ENCODE results near the gene GUK1. TPM values are rescaled to one million over a fixed set of nuclear protein-coding genes. Genes with fewer than 3 reads are reported as not detected.
A peak's percentile ranks its signal among the peaks of the same experiment; 100 is the strongest.

The GUK1 gene
- total and polyA plus RNA-seq, 2 experiments from 2014 or later, result 324 to 554 TPM

DNA sequence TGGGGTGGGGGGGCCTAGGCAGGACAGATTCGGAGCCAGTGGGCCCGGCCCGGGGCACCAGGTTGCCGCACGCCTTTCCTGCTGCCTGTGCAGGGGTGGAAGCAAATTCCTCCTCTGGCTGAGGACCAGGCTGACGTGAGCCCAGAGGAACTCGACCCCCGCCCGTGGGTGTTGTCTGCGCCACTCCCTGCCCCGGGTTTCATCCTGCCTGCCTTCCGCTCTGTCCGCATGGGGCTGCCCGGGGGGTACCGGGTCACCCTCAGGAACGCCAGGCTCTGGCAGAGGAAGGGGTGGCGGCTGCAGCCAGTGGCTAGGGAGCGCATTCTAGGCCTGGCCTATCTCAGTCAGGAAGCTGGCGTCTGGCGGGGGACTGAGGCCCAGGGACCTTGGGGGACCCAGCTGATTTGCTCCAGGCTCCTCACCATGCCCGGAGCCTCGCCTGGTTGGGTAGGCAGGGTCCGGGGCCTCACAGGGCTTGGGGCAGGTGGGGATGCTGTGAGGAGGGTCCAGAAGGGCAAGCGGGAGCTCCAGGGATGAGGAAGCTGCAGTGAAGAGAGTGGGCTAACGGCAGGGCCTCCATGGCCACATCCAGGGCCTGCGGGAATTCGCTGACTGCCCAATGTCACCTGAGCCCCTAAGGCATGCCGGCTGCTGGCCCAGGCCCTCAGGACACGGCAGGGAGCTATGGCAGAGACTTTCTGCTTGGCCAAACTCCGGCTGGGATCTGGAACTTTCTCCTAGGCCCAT, 23.1 kb downstream of the GUK1 start:
- Histone ChIP-seq H3K79me2 (ENCODE audit: insufficient read depth) (peaks cover 20% of the 10 kb centered on the region), H3K4me1 (ENCODE audit: insufficient read depth) (peaks cover 29% of the 10 kb centered on the region), H3K9me3 (ENCODE audit: low read depth) (no peaks in the 10 kb centered on the region), H3K27me3 (replicated peaks; ENCODE audit: insufficient read depth) (no peaks in the 10 kb centered on the region), H3K9me2 (ENCODE audit: insufficient read depth) (no peaks in the 10 kb centered on the region), H3K4me3 (no peak overlapping the region), H3K9ac (no peak overlapping the region; the same call in 1 of the 2 replicates), H3K4me2 (ENCODE audit: unreplicated experiment) (no peak overlapping the region), H3K36me3 (ENCODE audit: low read depth) (no peaks in the 10 kb centered on the region), H4K20me1 (ENCODE audit: insufficient read depth) (no peaks in the 10 kb centered on the region), H3K27ac (no peak overlapping the region), H2AFZ (0 out of 2 replicates have a peak overlapping the region, but pooled peaks have one; percentile 7), H3F3A (ENCODE audit: insufficient read depth) (no peaks in the 10 kb centered on the region)
- WGBS, 2 experiments (ENCODE audit: low coverage in 1 of 2, low lambda C conversion rate in 2 of 2, missing lambda C conversion rate in 2 of 2), result 68 to 71% methylated on average over 27 to 29 of the region's 30 CpGs
- TF ChIP-seq EZH2 (IDR thresholded peaks at IDR 0.05; ENCODE audit: insufficient read depth, poor library complexity, severe bottlenecking) (no peak), EZH2phosphoT487 (IDR thresholded peaks at IDR 0.05; ENCODE audit: insufficient read depth, low read depth) (no peak)
- DNase-seq, result peak; percentile 52
- in situ Hi-C loops (cut with MboI), result no loop called here

DNA sequence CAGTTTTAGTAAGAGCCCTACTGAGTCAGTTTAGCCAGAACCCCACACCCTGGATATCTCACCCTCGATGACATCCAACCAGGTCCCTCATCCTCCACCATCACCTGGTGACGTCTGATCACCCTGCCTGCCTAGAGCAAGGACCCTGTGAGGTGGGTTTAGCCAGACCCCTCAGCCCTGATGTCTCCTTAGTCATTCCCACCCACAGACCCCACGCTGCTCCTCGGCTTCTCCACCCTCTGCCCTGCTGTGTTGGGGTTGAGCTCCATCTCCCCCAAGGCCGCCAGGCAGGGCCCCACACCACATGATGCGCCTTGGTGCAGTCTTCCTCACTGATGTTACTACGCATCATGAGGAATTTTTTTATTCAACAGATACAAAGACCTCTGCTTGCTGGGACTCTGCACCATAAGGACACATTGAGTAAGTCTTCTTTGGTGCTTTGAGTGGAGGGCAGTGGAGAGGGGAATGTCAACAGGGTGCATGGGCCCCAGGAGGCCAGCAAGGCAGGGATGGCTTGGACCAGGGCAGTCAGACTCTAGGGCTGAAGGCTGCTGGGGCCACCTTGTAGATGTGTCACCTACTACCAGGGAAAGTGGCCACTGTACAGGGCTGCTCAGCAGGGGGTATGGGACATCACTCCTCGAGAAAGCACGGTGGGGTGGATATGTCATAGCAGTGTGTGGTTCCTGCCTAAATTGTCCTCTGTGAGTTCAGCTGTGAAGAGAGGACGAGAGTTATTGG, 23.9 kb downstream of the GUK1 start:
- H2AFZ ChIP-seq, result no peak overlapping the region
- H3K9me2 ChIP-seq (ENCODE audit: insufficient read depth), result no peaks in the 10 kb centered on the region
- TF ChIP-seq EZH2 (IDR thresholded peaks at IDR 0.05; ENCODE audit: insufficient read depth, poor library complexity, severe bottlenecking) (no peak), EZH2phosphoT487 (IDR thresholded peaks at IDR 0.05; ENCODE audit: insufficient read depth, low read depth) (no peak)
- H3K9ac ChIP-seq, result no peak overlapping the region
- 92 to 95% methylated on average over 10 of the region's 10 CpGs for WGBS, 2 experiments (ENCODE audit: low coverage in 1 of 2, low lambda C conversion rate in 2 of 2, missing lambda C conversion rate in 2 of 2)
- no peaks in the 10 kb centered on the region for H3K27me3 ChIP-seq (replicated peaks; ENCODE audit: insufficient read depth)
- H3K4me2 ChIP-seq (ENCODE audit: unreplicated experiment), result no peak overlapping the region
- H3K9me3 ChIP-seq (ENCODE audit: low read depth), result no peaks in the 10 kb centered on the region
- in situ Hi-C loops (cut with MboI), result no loop called here
- H4K20me1 ChIP-seq (ENCODE audit: insufficient read depth), result no peaks in the 10 kb centered on the region
- no peaks in the 10 kb centered on the region for H3K36me3 ChIP-seq (ENCODE audit: low read depth)
- no peaks in the 10 kb centered on the region for H3F3A ChIP-seq (ENCODE audit: insufficient read depth)
- peaks cover 29% of the 10 kb centered on the region for H3K4me1 ChIP-seq (ENCODE audit: insufficient read depth)
- H3K79me2 ChIP-seq (ENCODE audit: insufficient read depth), result peaks cover 28% of the 10 kb centered on the region
- no peak for DNase-seq
- H3K4me3 ChIP-seq, result no peak overlapping the region
- H3K27ac ChIP-seq, result no peak overlapping the region

DNA sequence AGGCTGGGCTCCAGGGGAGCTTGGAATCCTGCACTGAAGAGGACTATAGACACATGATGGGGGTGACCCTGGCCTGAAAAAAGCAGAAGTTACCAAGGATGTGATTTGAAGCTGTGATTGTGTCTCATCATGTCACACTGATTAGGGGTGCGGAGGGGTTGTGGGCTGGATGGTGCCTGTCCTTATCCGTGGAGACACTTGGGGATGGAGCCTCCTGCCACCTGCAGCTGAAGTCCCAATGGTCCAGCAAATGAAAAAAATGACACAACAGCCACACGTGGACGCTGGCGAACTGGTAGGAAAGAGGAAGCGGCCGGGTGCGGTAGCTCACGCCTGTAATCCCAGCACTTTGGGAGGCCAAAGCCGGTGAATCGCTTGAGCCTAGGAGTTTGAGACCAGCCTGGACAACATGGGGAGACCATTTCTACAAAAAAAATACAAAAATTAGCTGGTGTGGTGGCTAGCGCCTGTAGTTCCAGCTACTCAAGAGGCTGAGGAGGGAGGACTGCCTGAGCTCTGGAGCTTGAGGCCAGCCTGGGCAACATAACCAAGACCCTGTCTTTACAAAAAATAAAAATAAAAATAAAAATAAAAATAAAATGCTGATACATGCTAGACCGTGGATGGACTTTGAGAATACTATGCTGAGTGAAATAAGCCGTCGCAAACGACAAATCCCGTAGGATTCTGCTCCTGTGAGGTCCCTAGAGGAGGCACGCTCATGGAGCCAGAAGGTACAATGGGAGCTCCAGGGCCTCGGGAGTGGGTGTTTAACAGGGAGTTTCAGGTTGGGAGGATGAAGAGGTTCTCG, 24.7 kb downstream of the GUK1 start:
- no peaks in the 10 kb centered on the region for H3K9me3 ChIP-seq (ENCODE audit: low read depth)
- H3K4me3 ChIP-seq, result peak overlapping the region; percentile 78
- DNase-seq, result no peak
- peak overlapping the region; percentile 67 for H3K27ac ChIP-seq
- peaks cover 28% of the 10 kb centered on the region for H3K79me2 ChIP-seq (ENCODE audit: insufficient read depth)
- no peaks in the 10 kb centered on the region for H3K9me2 ChIP-seq (ENCODE audit: insufficient read depth)
- H3K4me2 ChIP-seq (ENCODE audit: unreplicated experiment), result peak overlapping the region; percentile 91
- peaks cover 29% of the 10 kb centered on the region for H3K4me1 ChIP-seq (ENCODE audit: insufficient read depth)
- peak overlapping the region; percentile 80 for H2AFZ ChIP-seq
- H3K27me3 ChIP-seq (replicated peaks; ENCODE audit: insufficient read depth), result no peaks in the 10 kb centered on the region
- no peak for TF ChIP-seq EZH2phosphoT487 (IDR thresholded peaks at IDR 0.05; ENCODE audit: insufficient read depth, low read depth)
- TF ChIP-seq EZH2 (IDR thresholded peaks at IDR 0.05; ENCODE audit: insufficient read depth, poor library complexity, severe bottlenecking), result no peak
- in situ Hi-C loops (cut with MboI), result no loop called here
- no peaks in the 10 kb centered on the region for H3K36me3 ChIP-seq (ENCODE audit: low read depth)
- peak overlapping the region; percentile 81 for H3K9ac ChIP-seq
- no peaks in the 10 kb centered on the region for H3F3A ChIP-seq (ENCODE audit: insufficient read depth)
- no peaks in the 10 kb centered on the region for H4K20me1 ChIP-seq (ENCODE audit: insufficient read depth)
- 54% methylated on average over 20 of the region's 20 CpGs for WGBS, 2 experiments (ENCODE audit: low coverage in 1 of 2, low lambda C conversion rate in 2 of 2, missing lambda C conversion rate in 2 of 2)

Measured in GM23248 (cell line).